Adrenal gland (tissue), 5 donors: ENCODE results near the gene PRSS3.
"Not testable (repeated sequence)": the region's sequence is repeated elsewhere in the genome, so short reads cannot be mapped to it uniquely, and the experiment has no call there.

Experiments
- POLR2A ChIP-seq, 2 donors: fragments of 450-650 bp; IDR thresholded peaks; one replicate each; pipeline ENCODE4 v1.6.1; 2017; ENCODE audit warnings: antibody characterized with exemption in 2 of 2, mild to moderate bottlenecking in 2 of 2, moderate library complexity in 1 of 2
- TF ChIP-seq, protein P1 (sequence below), 6 experiments: fragments of 450-650 bp in 4 of 6; fragments of 200-600 bp in 2 of 6; sonication (generic) in 1 of 6; IDR thresholded peaks; 1 replicate in 5 of 6; 2 replicates in 1 of 6; pipeline versions ENCODE4 v1.5.1 to v1.8.0; 2016 to 2021; ENCODE audit warnings: antibody characterized with exemption in 6 of 6, mild to moderate bottlenecking in 2 of 6, moderate library complexity in 1 of 6
- donor health status: DM: no; HTN: no; CAD: no.

DNA sequence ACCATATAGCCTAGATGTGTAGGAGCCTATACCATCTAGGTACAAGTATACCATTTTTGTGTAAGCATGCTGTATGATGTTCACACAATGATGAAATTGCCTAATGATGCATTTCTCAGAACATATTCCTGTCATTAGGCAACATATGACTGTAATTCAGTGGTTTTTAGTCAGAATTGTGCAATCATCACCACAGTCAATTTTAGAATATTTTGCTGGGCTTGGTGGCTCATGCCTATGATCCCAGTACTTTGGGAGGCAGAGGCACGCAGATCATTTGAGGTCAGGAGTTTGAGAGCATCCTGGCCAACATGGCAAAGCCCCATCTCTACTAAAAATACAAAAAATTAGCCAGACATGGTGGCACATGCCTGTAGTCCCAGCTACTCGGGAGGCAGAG, 40.9 kb downstream of the PRSS3 start:
- not testable (repeated sequence) for TF ChIP-seq POLR2A (IDR thresholded peaks at IDR 0.05)
- TF ChIP-seq, protein P1, sequence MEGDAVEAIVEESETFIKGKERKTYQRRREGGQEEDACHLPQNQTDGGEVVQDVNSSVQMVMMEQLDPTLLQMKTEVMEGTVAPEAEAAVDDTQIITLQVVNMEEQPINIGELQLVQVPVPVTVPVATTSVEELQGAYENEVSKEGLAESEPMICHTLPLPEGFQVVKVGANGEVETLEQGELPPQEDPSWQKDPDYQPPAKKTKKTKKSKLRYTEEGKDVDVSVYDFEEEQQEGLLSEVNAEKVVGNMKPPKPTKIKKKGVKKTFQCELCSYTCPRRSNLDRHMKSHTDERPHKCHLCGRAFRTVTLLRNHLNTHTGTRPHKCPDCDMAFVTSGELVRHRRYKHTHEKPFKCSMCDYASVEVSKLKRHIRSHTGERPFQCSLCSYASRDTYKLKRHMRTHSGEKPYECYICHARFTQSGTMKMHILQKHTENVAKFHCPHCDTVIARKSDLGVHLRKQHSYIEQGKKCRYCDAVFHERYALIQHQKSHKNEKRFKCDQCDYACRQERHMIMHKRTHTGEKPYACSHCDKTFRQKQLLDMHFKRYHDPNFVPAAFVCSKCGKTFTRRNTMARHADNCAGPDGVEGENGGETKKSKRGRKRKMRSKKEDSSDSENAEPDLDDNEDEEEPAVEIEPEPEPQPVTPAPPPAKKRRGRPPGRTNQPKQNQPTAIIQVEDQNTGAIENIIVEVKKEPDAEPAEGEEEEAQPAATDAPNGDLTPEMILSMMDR (IDR thresholded peaks at IDR 0.05): not testable (repeated sequence)
